Fibroblast of lung (primary cell): ENCODE results near the gene IMMP2L. TPM values are rescaled to one million over a fixed set of nuclear protein-coding genes. Genes with fewer than 3 reads are reported as not detected.
"Not testable (repeated sequence)": the region's sequence is repeated elsewhere in the genome, so short reads cannot be mapped to it uniquely, and the experiment has no call there.

Experiments used
- DNase-seq, 2 donors: peaks; one replicate each; pipeline versions ENCODE4 v3.0.0 to v3.0.0-alpha.2; 2010; ENCODE audit warnings: low read depth in 2 of 2
- H2AFZ ChIP-seq: 2 replicates; pipeline ENCODE4 v1.5.1; 2012; ENCODE audit warnings: low read length, control low read depth, inconsistent platforms
- H3K27ac ChIP-seq: 2 replicates; pipeline ENCODE4 v1.5.1; 2011; ENCODE audit warnings: low read length, control low read depth; ENCODE audit not compliant: insufficient read depth
- H3K27me3 ChIP-seq: 2 replicates; pipeline ENCODE4 v1.5.1; 2011; ENCODE audit warnings: mild to moderate bottlenecking, low read length; ENCODE audit not compliant: control insufficient read depth, insufficient read depth
- H3K36me3 ChIP-seq: 2 replicates; pipeline ENCODE4 v1.5.1; 2011; ENCODE audit warnings: low read length; ENCODE audit not compliant: control insufficient read depth, insufficient read depth
- H3K4me1 ChIP-seq: 2 replicates; pipeline ENCODE4 v1.5.1; 2011; ENCODE audit warnings: low read length; ENCODE audit not compliant: control insufficient read depth, insufficient read depth; ENCODE audit errors: extremely low read depth
- H3K4me2 ChIP-seq: 2 replicates; pipeline ENCODE4 v1.5.1; 2011; ENCODE audit warnings: low read length, control low read depth; ENCODE audit not compliant: insufficient read depth; ENCODE audit errors: extremely low read depth
- H3K4me3 ChIP-seq, 4 experiments: fragments of 200-600 bp in 1 of 4; sonication (generic) in 1 of 4; replicated peaks in 1 of 4; 2 replicates each; pipeline ENCODE4 v1.5.1; 2011 to 2016; ENCODE audit warnings: low read length in 4 of 4, low read depth in 3 of 4, mild to moderate bottlenecking in 3 of 4, control low read depth in 2 of 4, inconsistent platforms in 1 of 4, mixed read lengths in 1 of 4; ENCODE audit not compliant: insufficient read depth in 1 of 4; ENCODE audit errors: control extremely low read depth in 1 of 4
- H3K79me2 ChIP-seq: 2 replicates; pipeline ENCODE4 v1.5.1; 2012; ENCODE audit warnings: mild to moderate bottlenecking, low read length, inconsistent platforms; ENCODE audit not compliant: control insufficient read depth, insufficient read depth
- H3K9ac ChIP-seq: 2 replicates; pipeline ENCODE4 v1.5.1; 2011; ENCODE audit warnings: mild to moderate bottlenecking, low read length, control low read depth; ENCODE audit not compliant: insufficient read depth
- H3K9me3 ChIP-seq: 2 replicates; pipeline ENCODE4 v1.5.1; 2012; ENCODE audit warnings: low read depth, low read length; ENCODE audit not compliant: control insufficient read depth, insufficient read depth
- H4K20me1 ChIP-seq: 2 replicates; pipeline ENCODE4 v1.5.1; 2011; ENCODE audit warnings: low read length; ENCODE audit not compliant: control insufficient read depth, insufficient read depth; ENCODE audit errors: extremely low read depth
- CTCF ChIP-seq, 2 donors: IDR thresholded peaks in 1 of 2; conservative IDR thresholded peaks in 1 of 2; 1 replicate in 1 of 2; 2 replicates in 1 of 2; pipeline ENCODE4 v1.5.1; 2011 to 2012; ENCODE audit warnings: low read length in 2 of 2, control low read depth in 1 of 2, inconsistent platforms in 1 of 2, low read depth in 1 of 2, mild to moderate bottlenecking in 1 of 2
- EZH2 ChIP-seq: IDR thresholded peaks from 2 replicates; pipeline ENCODE4 v1.5.1; 2012; ENCODE audit warnings: low read length, control low read depth, mild to moderate bottlenecking; ENCODE audit errors: missing control alignments
- polyA plus RNA-seq, 2 donors: library from polyadenylated mRNA; depleted of rRNA in 1 of 2; stranded (reverse) in 1 of 2; unstranded in 1 of 2; fragments of >200 nt; gene quantifications; 2 replicates each; pipeline ENCODE4 v1.2.1, GENCODE V29; 2011 to 2012; ENCODE audit warnings: missing spikeins in 1 of 2
- total RNA-seq: library from RNA; depleted of rRNA; stranded (reverse); fragments of >200 nt; gene quantifications from 2 replicates; pipeline ENCODE4 v1.2.1, GENCODE V29; 2014

IMMP2L gene
- total and polyA plus RNA-seq, 2 donors (not counting 1 experiment from before 2014, with no cell fraction given), result 6.9 to 14.4 TPM

GRCh38 chr7:111587410-111588064 is 25.2 kb upstream of the IMMP2L start:
- Histone ChIP-seq H3K9ac (no peak overlapping the region), H2AFZ (no peak overlapping the region), H3K4me1 (no peaks in the 10 kb centered on the region), H3K9me3 (no peaks in the 10 kb centered on the region), H3K27me3 (no peaks in the 10 kb centered on the region), H3K4me2 (no peak overlapping the region), H3K36me3 (no peaks in the 10 kb centered on the region), H4K20me1 (no peaks in the 10 kb centered on the region), H3K79me2 (no peaks in the 10 kb centered on the region), H3K27ac (no peak overlapping the region), H3K4me3 (no peak overlapping the region)
- TF ChIP-seq EZH2 (no peak), CTCF (conservative IDR thresholded peaks at IDR 0.05 in 1 of 2, IDR thresholded peaks at IDR 0.05 in 1 of 2; ENCODE audit: low read depth in 1 of 2, low read length in 2 of 2) (no peak)
- no peak for DNase-seq

- no peaks in the 10 kb centered on the region for H3K36me3 ChIP-seq
- no peaks in the 10 kb centered on the region for H3K79me2 ChIP-seq
- H3K27me3 ChIP-seq, result no peaks in the 10 kb centered on the region
- no peak overlapping the region for H3K4me2 ChIP-seq
- no peak overlapping the region for H3K27ac ChIP-seq
- no peak for TF ChIP-seq CTCF (conservative IDR thresholded peaks at IDR 0.05 in 1 of 2, IDR thresholded peaks at IDR 0.05 in 1 of 2; ENCODE audit: low read depth in 1 of 2, low read length in 2 of 2)
- TF ChIP-seq EZH2, result no peak
- H3K9me3 ChIP-seq, result no peaks in the 10 kb centered on the region
- no peak for DNase-seq
- no peaks in the 10 kb centered on the region for H3K4me1 ChIP-seq
- no peaks in the 10 kb centered on the region for H4K20me1 ChIP-seq
- no peak overlapping the region for H3K4me3 ChIP-seq
- H3K9ac ChIP-seq, result no peak overlapping the region
- H2AFZ ChIP-seq, result no peak overlapping the region
Measured at GRCh38 chr7:111586711-111587409, 24.6 kb upstream of the IMMP2L start.

- not testable (repeated sequence) for H3K27ac ChIP-seq, H3K9me3 ChIP-seq, H3K36me3 ChIP-seq, H3K4me2 ChIP-seq, H4K20me1 ChIP-seq, H2AFZ ChIP-seq, H3K4me3 ChIP-seq, H3K9ac ChIP-seq, H3K27me3 ChIP-seq, H3K79me2 ChIP-seq, DNase-seq, H3K4me1 ChIP-seq
Measured at GRCh38 chr7:111581784-111582488, 19.6 kb upstream of the IMMP2L start.

GRCh38 chr7:111581207-111581606 is 18.9 kb upstream of the IMMP2L start:
- H3K4me2 ChIP-seq, H3K4me1 ChIP-seq, H3K9ac ChIP-seq, H3K27ac ChIP-seq, H3K4me3 ChIP-seq, H3K9me3 ChIP-seq, H3K27me3 ChIP-seq, H4K20me1 ChIP-seq, DNase-seq, H3K79me2 ChIP-seq, H3K36me3 ChIP-seq, H2AFZ ChIP-seq: not testable (repeated sequence)
